Progenitor cell of endocrine pancreas (in vitro differentiated cells): Measurements from ENCODE around the gene CAPG. TPM values are rescaled to one million over a fixed set of nuclear protein-coding genes. Genes with fewer than 3 reads are reported as not detected.

Experiments used
- DNase-seq: peaks from one replicate; pipeline ENCODE4 v3.0.0; 2021; ENCODE audit warnings: low spot score; ENCODE audit not compliant: unreplicated experiment
- H3K27ac Mint-ChIP-seq: 2 replicates; pipeline ENCODE4 v1.8.0; 2021; ENCODE audit warnings: mild to moderate bottlenecking, moderate library complexity, mixed read lengths
- H3K27me3 Mint-ChIP-seq: 2 replicates; pipeline ENCODE4 v1.8.0; 2021; ENCODE audit warnings: mixed read lengths
- H3K36me3 Mint-ChIP-seq: 2 replicates; pipeline ENCODE4 v1.8.0; 2022; ENCODE audit warnings: mixed read lengths; ENCODE audit not compliant: insufficient read depth
- H3K4me1 Mint-ChIP-seq: 2 replicates; pipeline ENCODE4 v1.8.0; 2021; ENCODE audit warnings: low read depth, mixed read lengths
- H3K4me3 Mint-ChIP-seq: 2 replicates; pipeline ENCODE4 v1.8.0; 2021; ENCODE audit warnings: low read depth, mild to moderate bottlenecking, moderate library complexity, mixed read lengths
- H3K9me3 Mint-ChIP-seq: 2 replicates; pipeline ENCODE4 v1.8.0; 2021; ENCODE audit warnings: low read depth, mixed read lengths
- total RNA-seq: library from RNA; stranded (reverse); gene quantifications from 2 replicates; pipeline ENCODE4 v1.2.1, GENCODE V29; 2021
- TF ChIP-seq, protein P1 (sequence below): fragments of 200-600 bp; sonication (generic); IDR thresholded peaks from one replicate; pipeline ENCODE4 v1.5.0; 2021; ENCODE audit warnings: antibody characterized with exemption, mild to moderate bottlenecking; ENCODE audit not compliant: unreplicated experiment

The CAPG gene
- total RNA-seq, 1 donor from 2014 or later, result 56.1 TPM

DNA sequence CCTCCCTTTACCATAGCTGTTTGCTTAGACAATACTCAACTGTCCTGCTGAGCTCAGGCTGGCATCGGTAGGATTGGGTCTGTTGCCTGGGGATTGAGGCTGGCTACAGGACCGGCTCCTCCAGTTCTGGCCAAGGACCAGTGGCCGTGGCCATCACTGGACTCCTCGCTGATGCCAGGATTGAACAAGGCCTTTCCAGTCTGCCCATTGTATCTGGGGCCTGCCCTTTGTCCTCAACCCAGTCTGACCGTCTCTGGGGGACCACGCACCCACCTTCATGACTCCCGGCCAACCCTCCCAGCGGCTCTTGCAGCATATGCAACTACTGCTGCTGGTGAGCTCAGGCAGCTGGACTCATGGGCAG is 37.0 kb upstream of the CAPG start:
- no peaks in the 10 kb centered on the region for H3K36me3 Mint-ChIP-seq
- no peaks in the 10 kb centered on the region for H3K27me3 Mint-ChIP-seq
- TF ChIP-seq, protein P1, sequence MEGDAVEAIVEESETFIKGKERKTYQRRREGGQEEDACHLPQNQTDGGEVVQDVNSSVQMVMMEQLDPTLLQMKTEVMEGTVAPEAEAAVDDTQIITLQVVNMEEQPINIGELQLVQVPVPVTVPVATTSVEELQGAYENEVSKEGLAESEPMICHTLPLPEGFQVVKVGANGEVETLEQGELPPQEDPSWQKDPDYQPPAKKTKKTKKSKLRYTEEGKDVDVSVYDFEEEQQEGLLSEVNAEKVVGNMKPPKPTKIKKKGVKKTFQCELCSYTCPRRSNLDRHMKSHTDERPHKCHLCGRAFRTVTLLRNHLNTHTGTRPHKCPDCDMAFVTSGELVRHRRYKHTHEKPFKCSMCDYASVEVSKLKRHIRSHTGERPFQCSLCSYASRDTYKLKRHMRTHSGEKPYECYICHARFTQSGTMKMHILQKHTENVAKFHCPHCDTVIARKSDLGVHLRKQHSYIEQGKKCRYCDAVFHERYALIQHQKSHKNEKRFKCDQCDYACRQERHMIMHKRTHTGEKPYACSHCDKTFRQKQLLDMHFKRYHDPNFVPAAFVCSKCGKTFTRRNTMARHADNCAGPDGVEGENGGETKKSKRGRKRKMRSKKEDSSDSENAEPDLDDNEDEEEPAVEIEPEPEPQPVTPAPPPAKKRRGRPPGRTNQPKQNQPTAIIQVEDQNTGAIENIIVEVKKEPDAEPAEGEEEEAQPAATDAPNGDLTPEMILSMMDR, result no peak
- no peak overlapping the region for H3K4me3 Mint-ChIP-seq
- no peak overlapping the region for H3K27ac Mint-ChIP-seq
- H3K9me3 Mint-ChIP-seq, result no peaks in the 10 kb centered on the region
- no peak for DNase-seq
- H3K4me1 Mint-ChIP-seq, result peaks cover 1% of the 10 kb centered on the region

DNA sequence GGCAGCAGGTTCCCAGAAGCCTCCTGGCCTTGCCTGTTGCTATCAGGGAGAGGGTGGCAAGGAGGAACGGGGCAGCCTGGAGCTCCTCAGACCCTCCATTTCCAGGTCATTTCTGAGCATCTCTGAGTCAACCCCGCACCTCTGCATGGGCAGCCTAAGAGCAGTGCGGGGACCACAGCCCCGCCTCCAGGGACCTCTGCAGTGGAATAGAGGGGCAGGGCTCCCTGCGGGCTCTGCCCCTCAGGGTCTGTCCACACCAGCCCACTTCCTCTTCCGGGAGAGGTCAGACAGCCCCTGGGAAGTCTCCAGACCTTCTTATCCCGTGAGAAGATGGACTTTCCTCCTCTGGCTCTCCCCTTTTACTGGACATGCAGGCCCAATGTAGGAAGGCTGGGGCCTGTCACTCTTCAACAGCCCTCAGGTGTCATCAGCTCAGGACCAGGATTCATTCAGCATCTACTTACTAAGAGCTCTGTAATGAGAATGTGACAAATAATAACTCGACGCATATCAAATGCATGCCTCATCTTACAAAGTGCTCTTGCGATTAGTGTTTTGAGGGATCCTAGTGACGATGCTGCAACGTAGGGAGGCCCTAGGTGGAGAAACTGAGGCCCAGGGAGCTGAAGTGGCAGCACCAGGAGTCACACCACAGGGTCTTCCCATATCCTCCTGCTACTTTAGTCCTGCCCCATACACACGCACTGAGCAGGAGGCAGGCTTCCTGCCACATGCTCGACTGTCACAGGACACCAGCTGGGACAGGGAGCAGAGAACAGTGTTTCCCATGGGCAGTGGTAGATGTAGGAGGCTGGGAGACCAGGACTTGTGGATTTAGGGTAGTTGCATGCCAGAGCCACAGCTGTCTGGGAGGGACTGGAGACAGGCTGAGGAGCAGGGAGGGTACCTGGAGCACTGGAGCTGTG is 36.4 kb upstream of the CAPG start:
- TF ChIP-seq, protein P1, result no peak
- Mint-ChIP-seq H3K4me1 (peaks cover 1% of the 10 kb centered on the region), H3K27me3 (no peaks in the 10 kb centered on the region), H3K27ac (no peak overlapping the region), H3K9me3 (no peaks in the 10 kb centered on the region), H3K36me3 (no peaks in the 10 kb centered on the region), H3K4me3 (no peak overlapping the region)
- no peak for DNase-seq

DNA sequence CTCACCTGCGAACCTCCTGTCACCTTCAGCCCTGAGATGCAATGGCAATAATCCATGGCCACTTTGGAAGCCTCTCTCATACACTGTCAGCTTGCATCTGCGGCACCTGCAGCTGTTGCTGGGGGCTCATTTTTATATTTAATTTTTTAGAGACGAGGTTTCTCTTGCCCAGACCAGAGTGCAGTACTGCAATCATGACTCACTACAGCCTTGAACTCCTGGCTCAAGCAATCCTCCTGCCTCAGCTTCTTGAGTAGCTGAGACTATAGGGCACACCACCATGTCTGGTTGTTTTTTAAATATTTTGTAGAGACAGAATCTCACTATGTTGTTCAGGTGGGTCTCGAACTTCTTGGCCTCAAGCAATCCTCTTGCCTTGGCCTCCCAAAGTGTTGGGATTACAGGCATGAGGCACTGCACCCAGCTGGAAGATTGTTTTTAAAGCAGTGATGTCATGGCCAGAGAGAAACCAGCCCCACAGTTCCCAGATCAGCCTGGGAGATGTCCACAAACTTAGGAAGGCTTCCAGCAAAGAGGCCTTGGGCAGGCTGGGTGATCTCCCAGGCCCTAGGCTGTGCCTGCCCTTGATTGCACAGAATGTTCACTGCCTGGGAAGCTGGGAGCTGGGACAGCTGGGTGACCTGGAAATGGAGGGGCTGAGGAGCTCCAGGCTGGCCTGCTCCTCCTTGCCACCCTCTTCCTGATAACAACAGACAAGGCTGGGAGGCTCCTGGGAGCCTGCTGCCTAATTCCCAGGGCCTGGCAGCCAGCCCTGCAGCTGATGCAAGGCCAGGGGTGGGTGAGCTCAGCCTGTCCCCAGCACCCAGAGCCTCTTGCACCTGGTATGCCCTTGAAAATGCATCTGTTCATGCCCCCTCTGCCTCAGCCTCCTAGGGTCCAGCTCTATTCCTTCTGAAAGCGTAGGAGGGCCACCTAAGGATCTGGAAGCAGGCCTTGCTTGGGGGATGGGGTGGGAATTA is 35.4 kb upstream of the CAPG start:
- no peaks in the 10 kb centered on the region for H3K36me3 Mint-ChIP-seq
- H3K27me3 Mint-ChIP-seq, result no peaks in the 10 kb centered on the region
- no peak overlapping the region for H3K4me3 Mint-ChIP-seq
- no peak for DNase-seq
- TF ChIP-seq, protein P1, result no peak
- no peak overlapping the region for H3K27ac Mint-ChIP-seq
- H3K9me3 Mint-ChIP-seq, result no peaks in the 10 kb centered on the region
- H3K4me1 Mint-ChIP-seq, result peaks cover 1% of the 10 kb centered on the region

DNA sequence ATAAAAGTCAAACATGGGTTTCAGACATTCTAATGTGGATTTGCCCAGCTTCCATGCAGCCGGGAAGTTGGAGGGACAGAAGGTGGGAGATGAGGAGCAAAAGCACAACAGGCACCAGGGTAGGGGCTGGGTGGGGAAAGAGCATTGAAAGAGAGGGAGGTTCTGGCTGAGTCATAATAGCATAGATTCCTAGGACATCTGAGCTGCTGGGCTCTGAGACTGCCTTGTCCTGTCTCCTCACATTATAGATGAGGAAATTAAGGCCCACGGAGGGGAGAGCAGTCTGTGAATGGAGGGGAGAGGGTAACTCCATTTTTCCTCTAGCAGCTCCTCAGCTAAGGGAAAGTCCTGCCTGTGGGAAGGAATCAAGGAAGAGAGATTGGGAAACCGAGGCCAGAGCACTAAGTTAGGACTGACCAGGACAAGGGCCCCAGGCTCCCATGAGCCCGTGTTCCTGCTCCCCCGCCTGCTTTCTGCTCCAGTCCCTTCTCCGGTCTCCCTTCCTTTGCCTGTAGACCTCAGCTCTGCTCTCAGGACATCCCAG is 34.5 kb upstream of the CAPG start:
- no peak overlapping the region for H3K27ac Mint-ChIP-seq
- no peak overlapping the region for H3K4me3 Mint-ChIP-seq

More for the DNA sequence above, 34.5 kb upstream of the CAPG start:
- Mint-ChIP-seq H3K4me1 (peaks cover 1% of the 10 kb centered on the region), H3K27me3 (no peaks in the 10 kb centered on the region), H3K9me3 (no peaks in the 10 kb centered on the region), H3K36me3 (no peaks in the 10 kb centered on the region)
- TF ChIP-seq, protein P1, result no peak
- no peak for DNase-seq
